ENCODE data around the gene WDR12. TPM values are rescaled to one million over a fixed set of nuclear protein-coding genes. Genes with fewer than 3 reads are reported as not detected.

Gene WDR12
- total RNA-seq, 1 donor from 2014 or later, result 19.3 TPM

Other genes with a start within 250 kb of the WDR12 start
- gene ICA1L, start 39.9 kb downstream of the WDR12 start, total RNA-seq, result 0.63 TPM
- gene CARF, start 602 bp upstream of the WDR12 start, total RNA-seq, result 3.6 TPM
- 19.9 TPM for gene NBEAL1, start 103.2 kb upstream of the WDR12 start, total RNA-seq

Measured in left lobe of liver (tissue), 1 donor.